RWPE1 (cell line): ENCODE measurements around the gene MMD.

Experiments
- CTCF ChIA-PET: fragments of 350-600 bp; sonication (Branson Sonifier 250); formaldehyde crosslinking; extraction: SDS; loops from one replicate; lab custom pipeline; 2021; lab: Yijun Ruan, JAX
- POLR2A ChIA-PET: fragments of 400-600 bp; formaldehyde crosslinking; extraction: SDS; loops from one replicate; lab custom pipeline; 2020; ENCODE audit warnings: antibody characterized with exemption; ENCODE audit not compliant: low non-redundant PET; lab: Yijun Ruan, JAX
- DNase-seq: peaks from one replicate; pipeline ENCODE4 v3.0.0; 2012; ENCODE audit warnings: low spot score
- H3K27ac ChIP-seq: fragments of 450-650 bp; 2 replicates; pipeline ENCODE4 v1.5.1; 2017
- TF ChIP-seq, protein P1 (sequence below): fragments of 450-650 bp; conservative IDR thresholded peaks from 2 replicates; pipeline ENCODE4 v1.5.1; 2017; ENCODE audit warnings: low read depth, mild to moderate bottlenecking

MMD gene

DNA sequence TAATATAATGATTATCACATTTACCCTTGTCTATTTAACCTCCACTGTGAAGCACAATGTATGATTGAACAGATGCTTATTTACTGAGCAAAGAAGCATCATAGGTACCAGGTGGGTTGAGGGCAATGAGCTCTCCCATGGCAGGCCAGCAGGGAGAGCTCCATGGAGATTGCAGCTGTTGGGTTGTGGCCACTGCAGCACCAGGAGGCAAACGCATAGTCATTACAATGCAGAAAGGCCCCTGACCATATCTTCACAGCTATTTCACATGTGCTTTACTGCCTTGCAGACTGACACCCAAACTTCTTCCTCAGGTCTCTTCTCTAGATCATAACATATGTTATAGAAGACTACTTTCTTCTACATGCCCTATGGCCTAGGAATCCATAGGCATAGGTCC, 75.0 kb downstream of the MMD start:
- no peak overlapping the region for H3K27ac ChIP-seq
- no peak for DNase-seq
- CTCF ChIA-PET, result interaction anchor here (0.6 to 2.7 kb wide), 3 partner anchors 41 to 354 kb away, joined by 3 to 18 read pairs (median 5); no protein-coding TSS in a partner anchor
- POLR2A ChIA-PET, result no interaction called here
- TF ChIP-seq, protein P1, sequence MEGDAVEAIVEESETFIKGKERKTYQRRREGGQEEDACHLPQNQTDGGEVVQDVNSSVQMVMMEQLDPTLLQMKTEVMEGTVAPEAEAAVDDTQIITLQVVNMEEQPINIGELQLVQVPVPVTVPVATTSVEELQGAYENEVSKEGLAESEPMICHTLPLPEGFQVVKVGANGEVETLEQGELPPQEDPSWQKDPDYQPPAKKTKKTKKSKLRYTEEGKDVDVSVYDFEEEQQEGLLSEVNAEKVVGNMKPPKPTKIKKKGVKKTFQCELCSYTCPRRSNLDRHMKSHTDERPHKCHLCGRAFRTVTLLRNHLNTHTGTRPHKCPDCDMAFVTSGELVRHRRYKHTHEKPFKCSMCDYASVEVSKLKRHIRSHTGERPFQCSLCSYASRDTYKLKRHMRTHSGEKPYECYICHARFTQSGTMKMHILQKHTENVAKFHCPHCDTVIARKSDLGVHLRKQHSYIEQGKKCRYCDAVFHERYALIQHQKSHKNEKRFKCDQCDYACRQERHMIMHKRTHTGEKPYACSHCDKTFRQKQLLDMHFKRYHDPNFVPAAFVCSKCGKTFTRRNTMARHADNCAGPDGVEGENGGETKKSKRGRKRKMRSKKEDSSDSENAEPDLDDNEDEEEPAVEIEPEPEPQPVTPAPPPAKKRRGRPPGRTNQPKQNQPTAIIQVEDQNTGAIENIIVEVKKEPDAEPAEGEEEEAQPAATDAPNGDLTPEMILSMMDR, result no peak

DNA sequence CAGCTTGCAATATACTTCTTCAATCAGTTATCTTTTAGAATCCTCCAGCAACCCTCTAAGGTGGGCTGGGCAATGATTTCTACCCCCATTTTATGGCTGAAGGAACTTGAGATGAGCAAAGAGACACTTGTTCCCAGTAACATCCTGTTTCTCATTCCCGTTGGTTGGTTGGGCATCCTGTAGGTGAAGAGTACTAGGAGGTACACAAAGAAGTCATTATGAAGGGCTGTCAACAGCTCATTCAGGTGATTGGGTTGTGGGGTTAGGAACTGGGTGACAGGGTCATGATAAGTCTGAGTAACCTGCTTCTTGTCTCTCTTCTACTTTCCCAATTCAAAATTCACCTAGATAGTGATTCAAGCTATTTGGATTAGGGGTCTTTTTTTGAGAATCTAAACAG, 76.5 kb downstream of the MMD start:
- CTCF ChIA-PET, result no interaction called here
- TF ChIP-seq, protein P1, result no peak
- no peak for DNase-seq

DNA sequence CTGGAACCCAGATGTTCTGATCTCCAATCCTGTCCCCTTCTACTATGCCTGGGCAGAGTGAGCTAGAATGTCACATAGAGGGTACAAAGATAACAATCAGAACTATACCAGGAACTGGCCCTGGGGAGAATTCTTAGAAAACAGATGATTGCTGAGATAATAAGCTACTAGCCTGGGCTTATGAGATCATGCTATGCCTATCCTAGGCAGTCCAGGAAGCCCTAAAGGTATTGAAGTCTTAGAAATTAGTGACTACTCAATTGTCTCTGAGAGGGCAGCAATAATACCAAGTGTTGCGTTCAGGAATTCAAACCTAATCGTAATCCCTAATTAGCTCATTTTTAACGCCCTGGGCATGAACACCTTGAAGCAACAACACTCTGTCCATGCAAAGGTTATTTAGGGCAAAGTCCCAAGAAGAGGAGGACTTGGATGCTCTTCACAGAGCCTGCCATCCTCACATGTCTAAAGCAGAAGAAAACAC, 77.1 kb downstream of the MMD start:
- POLR2A ChIA-PET, result no interaction called here
- CTCF ChIA-PET, result no interaction called here
- DNase-seq, result no peak
- TF ChIP-seq, protein P1, result no peak
- H3K27ac ChIP-seq, result no peak overlapping the region

More for the DNA sequence above, 76.5 kb downstream of the MMD start:
- POLR2A ChIA-PET, result no interaction called here
- no peak overlapping the region for H3K27ac ChIP-seq

DNA sequence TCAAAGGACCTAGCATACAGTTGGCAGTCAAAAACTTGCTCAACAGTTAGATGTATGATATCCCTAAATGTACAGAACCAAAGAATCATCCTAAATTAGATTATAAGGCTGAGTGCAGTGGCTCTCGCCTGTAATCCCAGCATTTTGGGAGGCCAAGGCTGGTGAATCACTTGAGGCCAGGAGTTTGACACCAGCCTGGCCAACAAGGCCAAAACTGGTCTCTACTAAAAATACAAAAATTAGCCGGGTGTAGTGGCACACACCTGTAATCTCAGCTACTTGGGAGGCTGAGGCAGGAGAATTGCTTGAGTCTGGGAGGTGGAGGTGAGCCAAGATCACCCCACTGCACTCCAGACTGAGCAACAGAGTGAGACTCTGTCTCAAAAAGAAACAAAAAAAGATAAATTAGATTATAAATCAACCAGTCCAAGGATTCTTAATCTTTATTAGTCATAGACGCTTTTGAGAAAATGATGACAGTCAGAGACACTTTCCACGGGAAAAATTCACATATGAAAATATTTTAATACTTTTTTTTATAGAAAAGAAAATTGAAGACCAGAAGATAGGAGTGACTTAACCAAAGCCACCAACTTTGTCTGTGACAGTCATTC, 77.6 kb downstream of the MMD start:
- TF ChIP-seq, protein P1, result no peak
- DNase-seq, result no peak

DNA sequence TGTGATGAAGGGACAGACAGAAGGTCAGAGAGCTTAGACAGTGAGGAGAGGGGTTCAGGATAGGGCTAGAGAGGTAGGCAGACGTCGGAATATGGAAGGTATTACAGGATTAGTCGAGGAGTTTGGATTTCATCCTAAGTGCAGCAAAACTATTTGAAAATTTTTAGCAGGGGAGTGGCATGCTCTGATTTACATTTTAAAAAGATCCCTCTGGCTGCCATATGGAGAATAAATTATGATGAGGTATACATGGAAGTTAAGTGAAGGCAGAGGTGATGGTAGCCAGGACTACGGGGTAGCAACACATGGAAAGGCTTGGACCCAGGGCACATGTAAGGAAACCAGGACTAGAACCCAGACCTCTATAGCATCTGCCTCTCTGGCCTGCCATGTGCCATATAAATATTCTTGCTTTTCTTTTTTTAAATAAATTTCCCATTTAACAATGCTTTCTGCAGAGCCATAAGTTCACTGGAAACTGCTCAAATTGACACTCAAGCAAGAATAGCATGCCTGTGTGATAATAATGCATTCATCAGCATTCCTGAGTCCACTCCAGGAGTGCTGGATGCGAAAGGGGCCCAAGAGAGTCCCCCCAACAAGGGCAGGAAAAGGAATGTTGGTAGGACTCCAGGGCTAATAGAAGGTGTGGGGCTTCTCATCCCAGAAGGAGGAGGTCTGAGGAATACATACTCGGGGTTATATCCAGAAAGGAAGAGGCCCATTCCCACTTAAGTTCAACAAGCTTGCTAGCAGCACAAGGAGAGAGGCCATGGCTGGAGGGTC, 78.6 kb downstream of the MMD start:
- TF ChIP-seq, protein P1, result no peak
- CTCF ChIA-PET, result no interaction called here
- POLR2A ChIA-PET, result no interaction called here
- no peak for DNase-seq
- H3K27ac ChIP-seq, result no peak overlapping the region

More for the DNA sequence above, 77.6 kb downstream of the MMD start:
- H3K27ac ChIP-seq, result no peak overlapping the region
- CTCF ChIA-PET, result no interaction called here
- POLR2A ChIA-PET, result no interaction called here
